Measurements from ENCODE around the gene NR3C1.

The NR3C1 gene

GRCh38 chr5:143229426-143229895 is 174.0 kb downstream of the NR3C1 start:
- peak in 1 of 2 donors; percentile 5 for DNase-seq

GRCh38 chr5:143228597-143229293 is 174.7 kb downstream of the NR3C1 start:
- DNase-seq: no peak
